ENCODE measurements around the gene NVL.

GRCh38 chr1:224267925-224268324 lies 62.0 kb downstream of the NVL start:
- TF ChIP-seq CTCF (IDR thresholded peaks at IDR 0.05) (no peak), AFF4 (CRISPR knock-in tag; IDR thresholded peaks at IDR 0.05; ENCODE audit: borderline replicate concordance) (no peak), CREM (CRISPR knock-in tag; IDR thresholded peaks at IDR 0.05) (no peak), MAX (CRISPR knock-in tag; IDR thresholded peaks at IDR 0.05) (no peak), SP1 (CRISPR knock-in tag; conservative IDR thresholded peaks at IDR 0.05) (no peak), ZNF512 (CRISPR knock-in tag; IDR thresholded peaks at IDR 0.05; ENCODE audit: borderline replicate concordance) (no peak), PREB (CRISPR knock-in tag; IDR thresholded peaks at IDR 0.05; ENCODE audit: borderline replicate concordance) (no peak), FOXJ3 (CRISPR knock-in tag; IDR thresholded peaks at IDR 0.05; ENCODE audit: borderline replicate concordance) (no peak), USF2 (CRISPR knock-in tag; IDR thresholded peaks at IDR 0.05) (no peak), ATF2 (CRISPR knock-in tag; IDR thresholded peaks at IDR 0.05; ENCODE audit: borderline replicate concordance, low read depth) (no peak), ETV6 (CRISPR knock-in tag; IDR thresholded peaks at IDR 0.05) (no peak), KAT7 (CRISPR knock-in tag; IDR thresholded peaks at IDR 0.05; ENCODE audit: borderline replicate concordance) (no peak)

Data from WTC11 (cell line).